Lower lobe of right lung (tissue), 2 donors: ENCODE results near the gene THSD7A. TPM values are rescaled to one million over a fixed set of nuclear protein-coding genes. Genes with fewer than 3 reads are reported as not detected.

Experiments used
- ATAC-seq, 2 donors: fragments of 200-7000 bp; cut with Tn5 transposase; one replicate each; pipeline ENCODE4 v1.9.1; 2020 to 2022; ENCODE audit warnings: mild to moderate bottlenecking in 2 of 2, moderate library complexity in 2 of 2
- DNase-seq: peaks from one replicate; pipeline ENCODE4 v3.0.0-alpha.2; 2020
- H3K27ac ChIP-seq: fragments of 200-600 bp; one replicate; pipeline ENCODE4 v1.8.0; 2022
- H3K27me3 ChIP-seq: fragments of 200-600 bp; one replicate; pipeline ENCODE4 v1.8.0; 2022; ENCODE audit warnings: low read depth
- H3K36me3 ChIP-seq: fragments of 200-600 bp; one replicate; pipeline ENCODE4 v1.8.0; 2022; ENCODE audit warnings: mild to moderate bottlenecking
- H3K4me1 ChIP-seq: fragments of 200-600 bp; one replicate; pipeline ENCODE4 v1.8.0; 2022
- H3K4me3 ChIP-seq: fragments of 200-600 bp; one replicate; pipeline ENCODE4 v1.8.0; 2022; ENCODE audit warnings: mild to moderate bottlenecking
- H3K9me3 ChIP-seq: fragments of 200-600 bp; one replicate; pipeline ENCODE4 v1.8.0; 2022
- CTCF ChIP-seq: fragments of 200-600 bp; IDR thresholded peaks from one replicate; pipeline ENCODE4 v1.8.0; 2022; ENCODE audit warnings: antibody characterized with exemption, mild to moderate bottlenecking
- intact Hi-C: fragments of 100-400 bp; cut with DNase I; formaldehyde crosslinking; loops from one replicate; pipeline ENCODE4 v1.11.0; 2022
- total RNA-seq: library from RNA; stranded (reverse); fragmentation: NEBNext Ultra II Directional; extraction: Animal tissue kit (Norgen Biotek cat#: 25700); gene quantifications from one replicate; pipeline ENCODE4 v1.2.1, GENCODE V29; 2021
- donor health status: DM: no; HTN: yes; CAD: no; lungs with severe emphysema.

The THSD7A gene
- total RNA-seq, 1 donor from 2014 or later = 7.2 TPM

GRCh38 chr7:11784769-11785536, 47.0 kb downstream of the THSD7A start:
- Histone ChIP-seq H3K27ac (no peak overlapping the region), H3K36me3 (no peaks in the 10 kb centered on the region), H3K4me1 (no peaks in the 10 kb centered on the region), H3K4me3 (no peak overlapping the region), H3K9me3 (no peaks in the 10 kb centered on the region), H3K27me3 (no peaks in the 10 kb centered on the region)
- ATAC-seq (no peak), DNase-seq (no peak)
- TF ChIP-seq CTCF = no peak
- intact Hi-C loops = no loop called here

- ATAC-seq = no peak
- H3K27ac ChIP-seq = no peak overlapping the region
- intact Hi-C loops = no loop called here
Measured at GRCh38 chr7:11779864-11780674, 51.9 kb downstream of the THSD7A start.

GRCh38 chr7:11776039-11776438, 56.0 kb downstream of the THSD7A start:
- no peak for DNase-seq
- H3K36me3 ChIP-seq = no peaks in the 10 kb centered on the region
- no peaks in the 10 kb centered on the region for H3K9me3 ChIP-seq
- no peak overlapping the region for H3K27ac ChIP-seq
- no peak for ATAC-seq
- intact Hi-C loops = no loop called here
- no peaks in the 10 kb centered on the region for H3K27me3 ChIP-seq
- no peaks in the 10 kb centered on the region for H3K4me1 ChIP-seq
- TF ChIP-seq CTCF = no peak
- H3K4me3 ChIP-seq = no peak overlapping the region

More at GRCh38 chr7:11779864-11780674, 51.9 kb downstream of the THSD7A start:
- Histone ChIP-seq H3K9me3 (no peaks in the 10 kb centered on the region), H3K27me3 (no peaks in the 10 kb centered on the region), H3K4me3 (no peak overlapping the region), H3K4me1 (no peaks in the 10 kb centered on the region), H3K36me3 (no peaks in the 10 kb centered on the region)
- TF ChIP-seq CTCF = no peak
- DNase-seq = no peak

- Histone ChIP-seq H3K4me1 (no peaks in the 10 kb centered on the region), H3K9me3 (no peaks in the 10 kb centered on the region), H3K36me3 (no peaks in the 10 kb centered on the region), H3K27ac (no peak overlapping the region), H3K27me3 (no peaks in the 10 kb centered on the region), H3K4me3 (no peak overlapping the region)
- ATAC-seq = no peak
- DNase-seq = no peak
- intact Hi-C loops = no loop called here
- TF ChIP-seq CTCF = no peak
Measured at GRCh38 chr7:11775401-11775800, 56.6 kb downstream of the THSD7A start.

GRCh38 chr7:11768263-11768662, 63.7 kb downstream of the THSD7A start:
- no peaks in the 10 kb centered on the region for H3K9me3 ChIP-seq

More at GRCh38 chr7:11768263-11768662, 63.7 kb downstream of the THSD7A start:
- H3K36me3 ChIP-seq = no peaks in the 10 kb centered on the region
- intact Hi-C loops = no loop called here
- H3K27me3 ChIP-seq = no peaks in the 10 kb centered on the region
- no peak for TF ChIP-seq CTCF
- no peak for DNase-seq
- ATAC-seq = no peak
- H3K4me1 ChIP-seq = no peaks in the 10 kb centered on the region
- no peak overlapping the region for H3K27ac ChIP-seq
- no peak overlapping the region for H3K4me3 ChIP-seq
